GM21367 (cell line): ENCODE results near the gene CASP8AP2.
"Not testable (repeated sequence)": the region's sequence is repeated elsewhere in the genome, so short reads cannot be mapped to it uniquely, and the experiment has no call there.

ENCODE experiments used
- ATAC-seq: cut with Tn5 transposase; IDR thresholded peaks from one replicate; pipeline ENCODE4 v1.9.1; 2021; ENCODE audit not compliant: unreplicated experiment

CASP8AP2 gene

DNA sequence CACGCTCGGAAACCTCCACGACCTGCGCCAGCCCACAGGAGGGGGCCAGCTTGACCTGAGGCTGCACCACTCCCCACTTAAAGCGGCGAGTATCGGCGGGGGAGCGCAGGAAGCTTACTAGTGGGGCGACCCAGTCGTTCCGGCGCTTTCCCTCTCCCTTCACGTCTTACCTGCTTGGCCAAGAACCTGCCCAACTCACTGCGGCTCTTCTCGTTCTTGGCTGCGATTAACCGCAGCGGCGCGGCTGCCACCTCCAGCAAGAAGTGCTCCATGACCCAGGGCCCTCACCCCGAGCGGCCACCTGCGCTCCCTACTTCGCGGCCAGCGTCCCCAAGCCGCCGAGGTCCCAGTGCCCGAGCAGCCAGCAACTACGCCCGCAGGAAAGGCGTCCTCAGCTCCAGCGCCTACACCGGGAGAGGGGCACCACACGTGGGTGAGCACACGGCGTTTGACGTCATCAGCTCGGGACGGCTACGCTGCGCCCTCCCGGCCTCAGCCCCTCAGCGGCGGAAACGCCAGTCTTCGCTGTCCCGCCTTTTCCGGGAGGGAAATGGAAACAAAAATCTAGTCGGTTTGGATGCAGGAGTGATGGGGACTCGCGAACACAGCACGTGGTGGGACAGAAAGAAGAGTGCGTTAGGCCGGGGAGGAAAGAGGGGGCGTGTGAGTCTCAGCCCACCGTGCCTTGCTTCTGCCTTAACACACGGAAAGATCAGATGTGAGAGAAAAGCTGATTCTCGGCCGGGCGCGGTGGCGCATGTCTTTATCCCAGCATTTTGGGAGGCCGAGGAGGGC is 10.1 kb upstream of the CASP8AP2 start, which contains the start of gene MDN1:
Gene MDN1, minus strand, starts transcription at position 459 of the 795 bp plus-strand sequence. Its CDS starts 187 bp downstream, at position 272.
- peak; percentile 93 for ATAC-seq

DNA sequence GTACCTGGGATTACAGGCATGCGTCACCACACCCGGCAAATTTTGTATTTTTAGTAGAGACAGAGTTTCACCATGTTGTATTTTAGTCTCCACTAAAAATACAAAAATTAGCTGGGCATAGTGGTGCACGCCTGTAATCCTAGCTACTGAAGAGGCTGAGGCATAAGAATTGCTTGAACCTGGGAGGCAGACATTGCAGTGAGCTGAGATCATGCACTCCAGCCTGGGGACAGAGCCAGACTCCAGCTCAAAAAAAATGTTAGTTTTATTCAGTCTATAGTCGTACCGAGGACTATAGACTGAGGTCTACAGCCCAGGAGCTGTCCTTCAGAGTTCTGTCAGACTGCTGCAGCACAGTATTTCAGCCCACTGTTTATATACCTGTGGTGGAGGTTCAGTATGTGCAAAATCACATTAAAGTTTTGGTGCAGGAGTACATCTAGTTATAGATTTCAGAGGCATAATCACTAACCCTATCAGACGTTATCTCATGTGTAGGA is 3.6 kb upstream of the CASP8AP2 start:
- no peak for ATAC-seq

DNA sequence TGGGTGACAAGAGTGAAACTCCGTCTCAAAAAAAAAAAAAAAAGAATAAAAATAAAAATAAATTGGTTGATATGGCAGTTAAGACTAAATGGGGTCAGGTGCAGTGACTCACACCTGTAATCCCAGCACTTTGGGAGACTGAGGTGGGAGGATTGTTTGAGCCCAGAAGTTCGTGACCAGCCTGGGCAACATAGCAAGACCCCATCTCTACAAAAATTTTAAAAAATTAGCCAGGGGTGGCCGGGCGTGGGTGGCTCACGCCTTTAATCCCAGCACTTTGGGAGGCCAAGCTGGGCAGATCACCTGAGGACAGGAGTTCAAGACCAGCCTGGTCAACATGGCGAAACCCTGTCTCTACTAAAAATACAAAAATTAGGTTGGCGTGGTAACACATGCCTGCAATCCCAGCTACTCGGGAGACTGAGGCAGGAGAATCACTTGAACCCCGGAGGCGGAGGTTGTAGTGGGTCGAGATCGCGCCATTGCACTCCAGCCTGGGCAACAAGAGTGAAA is 1.1 kb upstream of the CASP8AP2 start:
- ATAC-seq: not testable (repeated sequence)

DNA sequence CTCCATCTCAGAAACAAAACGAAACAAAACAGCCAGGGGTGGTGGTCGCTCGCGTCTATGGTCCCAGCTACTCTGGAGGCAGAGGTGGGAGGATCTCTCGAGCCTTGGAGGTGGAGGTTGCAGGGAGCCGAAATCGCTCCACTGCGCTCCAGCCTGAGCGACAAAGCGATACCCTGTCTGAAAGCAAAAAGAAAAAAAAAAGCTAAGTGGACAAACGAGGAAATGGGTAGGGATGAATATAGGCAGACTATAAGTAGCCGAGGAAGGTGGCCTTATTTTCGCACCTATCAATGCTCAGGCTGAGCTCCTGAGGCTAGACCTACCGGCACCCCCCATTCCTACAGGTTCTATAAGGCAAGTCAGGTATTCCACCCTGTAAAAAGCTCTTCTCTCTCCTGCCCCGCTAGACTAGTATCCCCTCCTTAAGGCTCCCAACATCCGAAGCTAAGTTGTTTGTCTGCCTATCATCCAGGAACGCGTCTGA is 650 bp upstream of the CASP8AP2 start:
- ATAC-seq: peak; percentile 25

DNA sequence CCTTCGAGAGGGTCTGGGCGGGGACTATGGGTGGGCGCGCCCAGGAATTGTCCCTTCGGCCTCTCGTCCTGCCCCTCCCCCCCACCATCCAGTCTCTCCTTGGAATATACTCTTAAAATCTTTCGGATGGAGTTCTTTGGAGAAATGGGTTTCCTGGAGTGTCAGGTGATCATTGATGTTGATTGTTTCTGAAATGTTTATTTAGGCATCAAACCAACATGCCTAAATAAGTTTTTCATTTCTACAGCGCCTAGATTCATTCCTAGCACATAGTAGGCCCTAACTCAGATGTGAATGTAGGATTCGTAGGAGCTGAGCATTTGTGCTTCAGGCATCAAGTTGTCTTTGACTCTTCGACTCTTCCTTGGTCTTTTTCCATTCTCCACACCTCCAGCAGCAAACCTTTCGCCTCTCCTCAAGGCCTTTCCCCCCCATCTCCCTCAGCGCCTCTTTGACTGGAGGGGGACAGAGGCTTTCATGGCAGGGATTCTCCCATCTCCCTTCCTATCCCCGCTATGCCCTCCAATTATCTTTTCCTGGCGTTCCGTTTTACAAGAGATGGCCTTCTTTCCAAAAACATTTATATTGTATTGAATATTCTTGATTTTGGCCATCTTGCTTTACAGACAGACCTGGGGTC is 610 bp downstream of the CASP8AP2 start:
- ATAC-seq: no peak

DNA sequence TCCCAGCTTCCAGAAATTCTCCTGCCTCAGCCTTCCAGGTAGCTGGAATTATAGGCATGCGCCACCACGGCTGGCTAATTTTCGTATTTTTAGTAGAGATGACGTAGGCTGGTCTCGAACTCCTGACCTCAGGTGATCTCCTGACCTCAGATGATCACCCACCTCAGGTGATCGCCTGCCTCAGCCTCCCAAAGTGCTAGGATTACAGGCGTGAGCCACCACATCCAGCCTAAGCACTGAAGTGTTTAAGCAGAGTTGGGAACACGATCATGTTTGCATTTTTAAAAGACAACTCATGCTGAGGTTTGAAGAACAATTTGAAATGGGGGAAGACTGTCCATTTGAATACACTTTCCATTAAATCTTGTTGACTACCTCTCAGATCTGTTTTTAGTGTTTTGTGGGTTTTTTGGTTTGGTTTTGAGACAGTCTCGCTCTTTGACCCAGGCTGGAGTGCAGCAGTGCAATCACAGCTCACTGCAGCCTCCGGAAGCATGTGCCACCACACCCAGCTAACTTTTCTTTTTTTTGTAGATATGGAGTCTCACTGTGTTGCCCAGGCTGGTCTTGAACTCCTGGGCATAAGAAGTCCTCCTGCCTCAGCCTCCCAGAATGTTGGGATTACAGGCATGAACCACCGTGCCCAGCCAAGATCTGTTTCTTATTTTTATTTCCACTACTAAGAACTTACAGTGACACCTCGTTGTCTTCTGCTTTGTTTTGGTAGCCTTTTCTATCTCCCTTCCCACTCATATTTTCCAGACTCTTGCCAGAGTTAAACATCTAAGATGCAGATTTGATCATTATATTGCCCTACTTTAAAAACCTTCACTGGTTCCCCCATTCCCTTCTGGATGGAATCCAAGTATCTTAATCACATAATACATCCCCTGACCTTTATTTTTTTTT is 5.5 kb downstream of the CASP8AP2 start:
- peak; percentile 91 for ATAC-seq

DNA sequence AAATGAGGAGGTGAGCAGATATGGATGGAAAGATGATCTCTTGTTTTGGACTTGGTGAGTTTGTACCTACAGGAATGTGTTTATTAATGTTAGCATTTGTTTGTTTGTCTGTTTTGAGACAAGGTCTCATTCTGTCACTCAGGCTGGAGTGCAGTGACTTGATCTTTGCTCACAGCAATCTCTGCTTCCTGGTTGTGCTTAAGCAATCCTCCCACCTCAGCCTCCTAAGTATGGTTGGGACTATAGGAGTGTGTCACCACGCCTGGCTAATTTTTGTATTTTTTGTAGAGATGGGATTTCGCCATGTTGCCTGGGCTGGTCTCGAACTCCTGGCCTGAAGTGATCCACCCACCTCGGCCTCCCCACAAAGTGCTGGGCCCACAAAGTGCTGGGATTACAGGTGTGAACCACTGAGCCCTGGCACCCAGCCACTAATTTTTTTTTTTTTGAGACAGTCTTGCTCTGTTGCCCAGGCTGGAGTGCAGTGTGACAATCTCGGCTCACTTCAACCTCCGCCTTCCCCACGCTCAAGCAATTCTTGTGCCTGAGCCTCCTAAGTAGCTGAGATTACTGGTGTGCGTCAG is 7.1 kb downstream of the CASP8AP2 start:
- no peak for ATAC-seq

DNA sequence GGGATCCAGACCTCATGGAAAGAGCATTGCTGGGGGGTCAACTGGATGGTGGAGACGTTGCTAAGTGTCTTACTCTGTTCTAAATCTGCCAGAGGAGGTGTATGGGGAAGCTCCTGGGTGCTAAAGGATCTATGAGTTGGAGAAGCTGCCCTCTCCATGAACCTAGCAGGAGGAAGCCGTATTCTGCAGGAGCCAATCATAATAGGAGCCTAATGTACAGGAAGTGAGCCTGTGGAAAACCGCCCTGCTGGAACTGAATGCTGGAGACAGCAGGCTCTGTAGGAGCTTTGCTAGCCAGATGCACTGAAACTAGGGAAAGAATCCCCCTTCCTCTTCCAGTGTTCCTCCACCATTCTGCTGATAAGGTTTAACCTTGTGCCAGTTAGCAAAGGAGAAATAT is 10.9 kb downstream of the CASP8AP2 start:
- ATAC-seq: no peak

DNA sequence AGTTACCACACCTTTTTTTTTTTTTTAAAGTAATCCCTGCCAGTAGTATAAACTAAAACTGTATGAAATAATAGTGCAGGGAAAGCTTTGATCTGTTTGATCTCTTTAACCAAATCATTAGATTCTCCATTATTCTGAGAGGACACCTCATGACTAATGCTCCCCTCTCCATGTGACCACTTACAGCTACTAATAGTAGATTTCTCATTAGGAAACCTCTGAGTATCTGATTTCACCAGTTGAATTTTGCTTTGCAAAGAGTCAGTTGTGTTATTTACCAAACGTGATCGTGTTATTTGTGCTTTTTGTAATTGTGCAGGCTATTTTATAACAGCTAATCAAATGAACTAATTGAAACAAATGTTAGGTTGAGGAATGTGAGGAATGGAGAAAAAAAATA is 12.5 kb downstream of the CASP8AP2 start:
- ATAC-seq: no peak

DNA sequence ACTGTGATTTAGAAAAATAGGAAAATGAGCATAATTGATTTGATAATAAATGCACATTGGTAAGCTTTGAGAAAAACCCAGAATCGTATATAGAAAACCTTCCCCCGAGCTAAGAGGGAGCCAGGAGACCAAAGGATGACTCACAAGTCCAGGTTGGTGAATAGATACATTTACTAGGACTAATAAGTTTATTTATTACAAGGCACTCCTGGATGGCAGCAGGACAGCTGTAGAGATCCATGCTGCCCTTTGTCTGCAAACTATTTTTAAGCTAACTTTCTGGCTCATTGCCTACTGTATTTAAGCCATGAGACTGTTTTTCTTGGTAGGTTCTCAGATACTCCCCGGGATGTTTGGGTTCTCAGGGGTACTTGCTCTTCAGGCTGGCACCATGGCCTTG is 13.4 kb downstream of the CASP8AP2 start:
- no peak for ATAC-seq

DNA sequence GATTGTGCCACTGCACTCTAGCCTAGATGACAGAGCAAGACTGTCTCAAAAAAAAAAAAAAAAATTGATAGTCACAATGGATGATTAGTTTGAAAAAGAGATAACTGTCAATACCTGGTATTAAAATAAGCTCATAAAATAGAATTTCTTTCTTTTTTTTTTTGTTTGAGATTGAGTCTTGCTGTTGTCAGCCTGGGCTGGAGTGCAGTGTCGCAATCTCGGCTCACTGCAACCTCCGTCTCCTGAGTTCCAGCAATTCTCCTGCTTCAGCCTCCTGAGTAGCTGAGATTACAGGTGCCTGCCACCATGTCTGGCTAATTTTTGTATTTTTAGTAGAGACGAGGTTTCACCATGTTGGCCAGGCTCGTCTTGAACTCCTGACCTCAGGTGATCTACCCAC is 17.8 kb downstream of the CASP8AP2 start:
- ATAC-seq: not testable (repeated sequence)

DNA sequence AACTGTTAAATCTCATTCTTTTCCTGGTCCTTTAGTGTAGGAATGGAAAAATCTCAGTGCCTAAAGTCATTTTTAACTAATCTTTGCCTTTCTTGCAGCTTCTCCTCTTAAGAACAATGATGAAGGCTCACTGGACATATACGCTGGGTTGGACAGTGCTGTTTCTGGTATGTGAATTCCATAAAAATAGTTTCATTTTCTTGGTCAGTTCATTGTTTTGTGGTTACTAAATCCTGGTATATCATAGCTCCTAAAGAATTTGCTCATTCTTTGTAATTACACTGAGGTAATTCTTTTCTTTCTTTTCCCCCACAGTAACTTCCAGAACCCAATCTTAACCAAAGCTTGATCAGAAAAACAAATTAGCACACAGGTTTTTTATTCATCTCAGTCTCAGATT is 23.4 kb downstream of the CASP8AP2 start:
- no peak for ATAC-seq

DNA sequence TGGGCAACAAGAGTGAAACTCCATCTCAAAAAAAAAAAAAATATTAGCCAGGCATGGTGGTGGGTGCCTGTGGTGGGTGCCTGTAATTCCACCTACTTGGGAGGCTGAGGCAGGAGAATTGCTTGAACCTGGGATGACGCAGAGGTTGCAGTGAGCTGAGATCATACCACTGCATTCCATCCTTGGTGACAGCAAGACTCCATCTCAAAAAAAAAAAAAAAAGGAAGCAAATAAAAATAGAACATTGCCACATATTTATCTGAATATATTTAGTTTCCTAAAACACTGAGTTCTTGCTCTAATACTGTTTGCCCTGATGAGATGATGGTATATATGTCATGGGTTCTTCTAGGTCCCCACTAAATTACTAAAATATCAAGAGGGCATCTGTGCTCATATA is 28.4 kb downstream of the CASP8AP2 start:
- ATAC-seq: no peak

DNA sequence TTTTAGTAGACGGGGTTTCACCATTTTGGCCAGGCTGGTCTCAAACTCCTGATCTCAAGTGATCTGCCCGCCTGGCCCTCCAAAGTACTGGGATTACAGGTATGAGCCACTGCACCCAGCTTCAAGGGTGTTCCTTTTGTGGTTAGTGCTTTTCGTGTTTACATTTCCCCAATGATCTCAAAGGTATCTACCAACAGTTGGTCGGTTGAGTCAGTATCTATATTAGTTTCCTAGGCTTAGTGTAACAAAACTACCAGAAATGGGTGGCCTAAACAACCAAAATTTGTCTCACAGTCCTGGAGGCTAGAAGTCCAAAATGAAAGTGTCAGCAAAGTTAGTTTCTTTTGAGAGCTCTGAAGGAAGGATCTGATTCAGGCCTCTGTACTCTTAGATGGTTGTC is 30.1 kb downstream of the CASP8AP2 start:
- ATAC-seq: peak; percentile 45

DNA sequence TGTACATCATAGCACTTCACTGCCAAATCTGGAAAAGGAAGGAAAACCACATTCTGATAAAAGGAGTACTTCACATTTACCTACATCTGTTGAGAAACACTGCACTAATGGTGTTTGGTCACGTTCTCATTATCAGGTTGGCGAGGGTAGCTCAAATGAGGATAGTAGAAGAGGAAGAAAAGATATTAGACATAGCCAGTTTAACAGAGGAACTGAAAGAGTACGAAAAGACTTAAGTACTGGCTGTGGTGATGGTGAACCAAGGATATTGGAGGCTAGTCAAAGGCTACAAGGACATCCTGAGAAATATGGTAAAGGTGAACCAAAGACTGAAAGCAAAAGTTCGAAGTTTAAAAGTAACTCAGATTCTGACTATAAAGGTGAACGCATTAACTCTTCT is 32.6 kb downstream of the CASP8AP2 start:
- ATAC-seq: peak; percentile 78

DNA sequence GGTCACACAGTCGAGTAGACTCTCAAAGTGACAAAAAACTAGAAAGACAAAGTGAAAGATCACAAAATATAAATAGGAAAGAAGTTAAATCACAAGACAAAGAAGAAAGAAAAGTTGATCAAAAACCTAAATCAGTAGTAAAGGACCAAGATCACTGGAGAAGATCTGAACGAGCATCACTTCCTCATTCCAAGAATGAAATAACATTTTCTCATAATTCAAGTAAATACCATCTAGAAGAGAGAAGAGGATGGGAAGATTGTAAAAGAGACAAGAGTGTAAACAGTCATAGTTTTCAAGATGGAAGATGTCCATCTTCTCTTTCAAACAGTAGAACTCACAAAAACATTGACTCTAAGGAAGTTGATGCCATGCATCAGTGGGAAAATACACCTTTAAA is 33.0 kb downstream of the CASP8AP2 start:
- peak; percentile 10 for ATAC-seq

DNA sequence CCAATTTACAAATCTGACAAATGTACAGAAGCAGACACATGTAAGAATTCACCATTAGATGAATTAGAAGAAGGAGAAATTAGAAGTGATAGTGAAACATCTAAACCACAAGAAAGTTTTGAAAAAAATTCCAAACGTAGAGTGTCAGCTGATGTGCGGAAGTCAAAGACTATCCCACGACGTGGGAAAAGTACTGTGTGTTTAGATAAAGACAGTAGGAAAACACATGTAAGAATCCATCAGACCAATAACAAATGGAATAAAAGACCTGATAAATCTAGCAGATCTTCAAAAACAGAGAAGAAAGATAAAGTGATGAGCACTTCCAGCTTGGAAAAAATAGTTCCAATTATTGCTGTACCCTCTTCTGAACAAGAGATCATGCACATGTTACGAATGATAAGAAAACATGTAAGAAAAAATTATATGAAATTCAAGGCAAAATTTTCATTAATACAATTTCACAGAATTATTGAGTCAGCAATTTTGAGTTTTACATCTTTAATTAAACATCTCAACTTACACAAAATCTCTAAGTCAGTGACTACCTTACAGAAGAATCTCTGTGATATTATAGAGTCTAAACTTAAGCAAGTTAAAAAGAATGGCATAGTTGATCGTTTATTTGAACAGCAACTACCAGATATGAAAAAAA is 36.5 kb downstream of the CASP8AP2 start:
- ATAC-seq: no peak

DNA sequence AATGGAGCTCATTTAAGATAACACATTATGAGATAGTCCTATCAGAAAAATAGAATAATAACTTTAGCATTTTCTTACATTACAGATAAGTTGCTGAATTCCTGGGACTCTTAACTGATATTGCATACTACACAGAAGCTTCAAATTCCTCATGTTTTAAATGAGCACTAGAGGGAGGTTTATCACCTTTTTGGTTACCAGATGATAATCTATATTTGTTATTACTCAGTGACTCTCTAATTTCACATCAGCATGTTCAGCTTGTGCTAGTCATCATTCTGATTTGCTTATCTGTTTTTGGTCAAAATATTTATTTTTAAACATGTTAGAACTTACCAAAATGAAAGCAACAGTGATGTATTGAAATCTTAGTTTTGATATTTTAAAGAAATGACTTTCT is 44.0 kb downstream of the CASP8AP2 start:
- ATAC-seq: no peak

DNA sequence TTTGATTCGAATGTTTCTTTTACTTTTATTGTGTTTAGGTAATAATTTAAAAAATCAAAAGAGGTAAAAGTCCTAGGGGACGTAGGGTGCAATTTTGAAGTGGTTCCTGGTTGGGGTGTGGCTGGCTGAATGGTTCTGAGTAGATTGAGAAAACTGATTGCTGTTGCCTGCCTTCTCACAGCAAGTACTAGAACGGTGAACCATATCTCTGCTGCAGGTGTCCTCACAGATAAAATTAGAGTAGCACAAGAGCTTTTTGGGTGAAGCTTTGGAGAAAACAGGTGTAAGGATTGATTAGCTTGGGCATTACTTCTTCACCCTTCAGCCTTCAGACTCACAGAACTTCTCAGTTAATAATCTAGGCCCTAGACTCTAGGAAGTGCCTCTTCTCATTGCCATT is 44.8 kb downstream of the CASP8AP2 start:
- no peak for ATAC-seq
